Tibial nerve (tissue), 4 donors: ENCODE results near the gene RBBP8. TPM values are rescaled to one million over a fixed set of nuclear protein-coding genes. Genes with fewer than 3 reads are reported as not detected.

Experiments
- DNase-seq, 2 donors: peaks; one replicate each; pipeline ENCODE4 v3.0.0-alpha.2; 2019; ENCODE audit warnings: low spot score in 2 of 2
- H3K27ac ChIP-seq, 4 donors: fragments of 200-600 bp; sonication (generic) in 3 of 4; one replicate each; pipeline ENCODE4 v1.5.1; 2017 to 2019; ENCODE audit warnings: mild to moderate bottlenecking in 1 of 4
- H3K27me3 ChIP-seq, 2 donors: fragments of 200-600 bp; sonication (generic) in 1 of 2; one replicate each; pipeline versions ENCODE4 v1.5.1 to v1.6.0; 2017 to 2019
- H3K36me3 ChIP-seq, 3 donors: fragments of 200-600 bp; sonication (generic); one replicate each; pipeline ENCODE4 v1.5.1; 2018 to 2019
- H3K4me1 ChIP-seq, 4 donors: fragments of 200-600 bp; sonication (generic) in 3 of 4; one replicate each; pipeline ENCODE4 v1.5.1; 2017 to 2019
- H3K4me3 ChIP-seq, 4 donors: fragments of 200-600 bp; sonication (generic) in 3 of 4; one replicate each; pipeline ENCODE4 v1.5.1; 2017 to 2019; ENCODE audit warnings: mild to moderate bottlenecking in 1 of 4, moderate library complexity in 1 of 4
- H3K9me3 ChIP-seq, 4 donors: fragments of 200-600 bp; sonication (generic) in 3 of 4; one replicate each; pipeline ENCODE4 v1.5.1; 2017 to 2019
- EP300 ChIP-seq, 2 donors: sonication (generic); formaldehyde crosslinking; IDR thresholded peaks; one replicate each; pipeline ENCODE4 v1.6.1; 2017; ENCODE audit warnings: antibody characterized with exemption in 2 of 2, mild to moderate bottlenecking in 1 of 2
- POLR2A ChIP-seq, 2 donors: fragments of 450-650 bp; IDR thresholded peaks; one replicate each; pipeline ENCODE4 v1.6.1; 2017; ENCODE audit warnings: antibody characterized with exemption in 2 of 2, mild to moderate bottlenecking in 2 of 2, moderate library complexity in 2 of 2
- WGBS, 2 donors: methylation state at CpG; one replicate each; pipeline ENCODE4 v1.1.5; 2018; 5-methylcytosine and 5-hydroxymethylcytosine counted together
- total RNA-seq, 4 donors: library from RNA; depleted of rRNA; stranded (reverse); fragments of >200 nt; gene quantifications; one replicate each; pipeline ENCODE4 v1.1.0, GENCODE V29; 2016
- TF ChIP-seq, protein P1 (sequence below), 5 experiments: fragments of 200-600 bp in 3 of 5; fragments of 450-650 bp in 2 of 5; sonication (generic) in 3 of 5; IDR thresholded peaks; one replicate each; pipeline ENCODE4 v1.5.1; 2016 to 2019; ENCODE audit warnings: antibody characterized with exemption in 5 of 5, mild to moderate bottlenecking in 3 of 5, moderate library complexity in 2 of 5

The RBBP8 gene
- total RNA-seq, 4 donors from 2014 or later, result 8.3 to 43.8 (median 13.5) TPM

GRCh38 chr18:23032030-23032582 lies 99.0 kb downstream of the RBBP8 start:
- TF ChIP-seq POLR2A (IDR thresholded peaks at IDR 0.05) (no peak), EP300 (IDR thresholded peaks at IDR 0.05) (no peak)
- TF ChIP-seq, protein P1, sequence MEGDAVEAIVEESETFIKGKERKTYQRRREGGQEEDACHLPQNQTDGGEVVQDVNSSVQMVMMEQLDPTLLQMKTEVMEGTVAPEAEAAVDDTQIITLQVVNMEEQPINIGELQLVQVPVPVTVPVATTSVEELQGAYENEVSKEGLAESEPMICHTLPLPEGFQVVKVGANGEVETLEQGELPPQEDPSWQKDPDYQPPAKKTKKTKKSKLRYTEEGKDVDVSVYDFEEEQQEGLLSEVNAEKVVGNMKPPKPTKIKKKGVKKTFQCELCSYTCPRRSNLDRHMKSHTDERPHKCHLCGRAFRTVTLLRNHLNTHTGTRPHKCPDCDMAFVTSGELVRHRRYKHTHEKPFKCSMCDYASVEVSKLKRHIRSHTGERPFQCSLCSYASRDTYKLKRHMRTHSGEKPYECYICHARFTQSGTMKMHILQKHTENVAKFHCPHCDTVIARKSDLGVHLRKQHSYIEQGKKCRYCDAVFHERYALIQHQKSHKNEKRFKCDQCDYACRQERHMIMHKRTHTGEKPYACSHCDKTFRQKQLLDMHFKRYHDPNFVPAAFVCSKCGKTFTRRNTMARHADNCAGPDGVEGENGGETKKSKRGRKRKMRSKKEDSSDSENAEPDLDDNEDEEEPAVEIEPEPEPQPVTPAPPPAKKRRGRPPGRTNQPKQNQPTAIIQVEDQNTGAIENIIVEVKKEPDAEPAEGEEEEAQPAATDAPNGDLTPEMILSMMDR (IDR thresholded peaks at IDR 0.05), result no peak
- WGBS, 2 donors, result 67 to 68% methylated on average over 4 of the region's 4 CpGs
- H3K9me3 ChIP-seq, result no peaks in the 10 kb centered on the region

DNA sequence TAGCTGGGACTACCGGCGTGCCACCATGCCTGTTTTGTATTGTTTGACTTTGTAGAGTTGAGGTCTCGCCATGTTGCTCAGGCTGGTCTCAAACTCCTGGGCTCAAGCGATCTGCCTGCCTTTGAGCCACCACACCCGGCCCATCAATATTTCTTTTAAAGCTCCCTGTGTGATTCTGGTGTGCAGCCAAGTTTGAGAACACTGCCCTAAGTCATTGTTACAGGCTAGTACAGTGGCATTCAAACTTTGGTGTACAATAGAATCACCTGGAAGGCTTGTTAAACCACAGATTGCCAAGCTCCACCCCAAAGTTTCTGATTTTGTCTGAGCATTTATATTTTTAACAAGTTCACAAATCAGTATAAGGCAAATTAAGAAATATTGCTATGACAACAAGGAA lies 99.9 kb downstream of the RBBP8 start:
- H3K36me3 ChIP-seq, result no peaks in the 10 kb centered on the region
- peaks cover 0 to 12% (median 0%) of the 10 kb centered on the region in 4 donors for H3K4me1 ChIP-seq
- no peak overlapping the region for H3K27ac ChIP-seq
- TF ChIP-seq POLR2A (IDR thresholded peaks at IDR 0.05), result no peak
- TF ChIP-seq EP300 (IDR thresholded peaks at IDR 0.05), result no peak
- TF ChIP-seq, protein P1 (IDR thresholded peaks at IDR 0.05), result no peak
- H3K4me3 ChIP-seq, result no peak overlapping the region
- no peak for DNase-seq
- H3K9me3 ChIP-seq, result no peaks in the 10 kb centered on the region
- WGBS, 2 donors, result 88 to 94% methylated on average over 5 of the region's 5 CpGs
- no peaks in the 10 kb centered on the region for H3K27me3 ChIP-seq

More at GRCh38 chr18:23032030-23032582, 99.0 kb downstream of the RBBP8 start:
- Histone ChIP-seq H3K27ac (no peak overlapping the region), H3K36me3 (peaks cover 0 to 3% (median 0%) of the 10 kb centered on the region in 3 donors), H3K4me3 (no peak overlapping the region), H3K4me1 (peaks cover 0 to 12% (median 0%) of the 10 kb centered on the region in 4 donors), H3K27me3 (no peaks in the 10 kb centered on the region)
- DNase-seq, result no peak

GRCh38 chr18:23036660-23037201 lies 103.6 kb downstream of the RBBP8 start:
- no peaks in the 10 kb centered on the region for H3K27me3 ChIP-seq
- TF ChIP-seq, protein P1 (IDR thresholded peaks at IDR 0.05), result no peak
- H3K27ac ChIP-seq, result no peak overlapping the region
- 65 to 70% methylated on average over 3 of the region's 3 CpGs for WGBS, 2 donors
- H3K9me3 ChIP-seq, result peaks cover 0 to under 1% (median 0%) of the 10 kb centered on the region in 4 donors
- H3K36me3 ChIP-seq, result no peaks in the 10 kb centered on the region
- DNase-seq, result no peak
- H3K4me1 ChIP-seq, result peaks cover 0 to 8% (median 0%) of the 10 kb centered on the region in 4 donors
- H3K4me3 ChIP-seq, result no peak overlapping the region

DNA sequence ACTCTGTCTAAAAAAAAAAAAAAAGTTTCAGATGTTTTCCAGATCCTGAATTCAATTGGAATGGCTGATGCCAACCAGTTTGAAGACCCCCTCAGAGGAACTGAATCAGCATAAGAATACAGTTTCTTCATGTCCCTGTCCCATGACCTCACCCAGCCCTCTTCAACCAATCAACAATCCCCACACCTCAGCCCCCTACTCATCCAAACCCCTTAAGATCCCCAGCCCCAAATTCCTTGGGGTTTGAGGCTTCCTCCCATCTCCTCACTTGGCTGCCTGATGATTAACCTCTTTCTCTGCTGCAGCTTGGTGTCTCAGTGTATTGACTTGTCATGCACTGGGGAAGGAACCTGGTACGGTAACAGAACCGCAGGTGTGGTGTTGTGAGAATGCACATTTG lies 104.5 kb downstream of the RBBP8 start:
- peaks cover 0 to 4% (median 0%) of the 10 kb centered on the region in 4 donors for H3K9me3 ChIP-seq
- H3K27ac ChIP-seq, result no peak overlapping the region
- H3K36me3 ChIP-seq, result no peaks in the 10 kb centered on the region
- no peaks in the 10 kb centered on the region for H3K4me1 ChIP-seq
- 86 to 93% methylated on average over 2 of the region's 2 CpGs for WGBS, 2 donors
- no peaks in the 10 kb centered on the region for H3K27me3 ChIP-seq
- no peak overlapping the region for H3K4me3 ChIP-seq
- TF ChIP-seq POLR2A (IDR thresholded peaks at IDR 0.05) (no peak), EP300 (IDR thresholded peaks at IDR 0.05) (no peak)
- TF ChIP-seq, protein P1 (IDR thresholded peaks at IDR 0.05), result no peak
- DNase-seq, result no peak

GRCh38 chr18:23038712-23039111 lies 105.6 kb downstream of the RBBP8 start:
- no peaks in the 10 kb centered on the region for H3K36me3 ChIP-seq
- no peak overlapping the region for H3K4me3 ChIP-seq
- no peaks in the 10 kb centered on the region for H3K27me3 ChIP-seq
- peaks cover 0 to 4% (median 0%) of the 10 kb centered on the region in 4 donors for H3K9me3 ChIP-seq
- TF ChIP-seq, protein P1 (IDR thresholded peaks at IDR 0.05), result no peak
- no peak for TF ChIP-seq POLR2A (IDR thresholded peaks at IDR 0.05)
- H3K27ac ChIP-seq, result no peak overlapping the region
- no peak for DNase-seq
- WGBS, 2 donors, result 58% methylated on average over 4 of the region's 4 CpGs
- H3K4me1 ChIP-seq, result no peaks in the 10 kb centered on the region
